DMS53 (cell line): ENCODE measurements around the gene COX5B.
A peak's percentile ranks its signal among the peaks of the same experiment; 100 is the strongest.
"Not testable (repeated sequence)": the region's sequence is repeated elsewhere in the genome, so short reads cannot be mapped to it uniquely, and the experiment has no call there.

Experiments used
- DNase-seq: peaks from one replicate; lab custom pipeline; 2025; lab: John Stamatoyannopoulos, UW

Gene COX5B

GRCh38 chr2:97673182-97673914 lies 27.5 kb downstream of the COX5B start:
- no peak for DNase-seq

GRCh38 chr2:97673915-97674283 lies 28.0 kb downstream of the COX5B start:
- no peak for DNase-seq

GRCh38 chr2:97675430-97676113 lies 29.7 kb downstream of the COX5B start:
- no peak for DNase-seq

- DNase-seq, result no peak
These were observed 30.8 kb downstream of the COX5B start for GRCh38 chr2:97676620-97677019.

GRCh38 chr2:97677480-97677879 lies 31.6 kb downstream of the COX5B start:
- no peak for DNase-seq

- no peak for DNase-seq
These were observed 32.4 kb downstream of the COX5B start for GRCh38 chr2:97678298-97678697.

- not testable (repeated sequence) for DNase-seq
These were observed 41.4 kb downstream of the COX5B start for GRCh38 chr2:97687235-97687634.

GRCh38 chr2:97688062-97688827 lies 42.4 kb downstream of the COX5B start:
- no peak for DNase-seq

GRCh38 chr2:97691166-97691565 lies 45.3 kb downstream of the COX5B start:
- DNase-seq, result no peak

- no peak for DNase-seq
These were observed 47.6 kb downstream of the COX5B start for GRCh38 chr2:97693476-97693875.

GRCh38 chr2:97695744-97696143 lies 49.9 kb downstream of the COX5B start:
- no peak for DNase-seq

GRCh38 chr2:97697252-97698235 lies 51.7 kb downstream of the COX5B start:
- peak; percentile 94 for DNase-seq
